GM10248 (cell line): ENCODE results near the gene PGRMC2.

Source experiments
- CTCF ChIA-PET: fragments of 300-600 bp; sonication (Branson Sonifier 250); formaldehyde crosslinking; extraction: SDS; loops from one replicate; lab custom pipeline; 2021; ENCODE audit warnings: antibody characterized with exemption; lab: Yijun Ruan, JAX
- POLR2A ChIA-PET: fragments of 350-650 bp; sonication (Branson Sonifier 250); formaldehyde crosslinking; extraction: SDS; loops from one replicate; lab custom pipeline; 2020; ENCODE audit warnings: antibody characterized with exemption; lab: Yijun Ruan, JAX
- DNase-seq: peaks from one replicate; pipeline ENCODE4 v3.0.0; 2012; ENCODE audit errors: extremely low spot score
- TF ChIP-seq, protein P1 (sequence below): IDR thresholded peaks from 2 replicates; pipeline ENCODE4 v1.5.1; 2012; ENCODE audit warnings: mild to moderate bottlenecking, low read depth; ENCODE audit errors: extremely low read depth, missing control alignments, control extremely low read depth

The PGRMC2 gene

DNA sequence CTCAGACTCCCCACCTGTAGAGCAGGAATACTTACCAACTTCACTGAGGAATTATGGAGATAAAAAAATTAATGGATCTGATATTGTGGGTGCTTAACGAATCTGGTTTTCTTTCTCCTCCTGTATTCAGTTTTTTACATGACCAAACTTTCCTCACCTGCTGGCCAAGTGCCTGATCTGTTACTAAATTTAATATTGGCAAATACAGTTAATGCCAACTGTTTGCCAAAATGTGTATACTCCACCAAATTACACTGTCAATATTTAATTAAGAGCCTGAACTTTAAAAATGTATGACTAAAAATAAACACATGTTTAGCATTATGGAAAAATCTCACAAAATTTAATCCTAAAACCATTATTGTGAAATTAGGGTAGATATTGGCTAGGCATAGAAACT, 3.3 kb downstream of the PGRMC2 start:
- CTCF ChIA-PET = no interaction called here
- TF ChIP-seq, protein P1, sequence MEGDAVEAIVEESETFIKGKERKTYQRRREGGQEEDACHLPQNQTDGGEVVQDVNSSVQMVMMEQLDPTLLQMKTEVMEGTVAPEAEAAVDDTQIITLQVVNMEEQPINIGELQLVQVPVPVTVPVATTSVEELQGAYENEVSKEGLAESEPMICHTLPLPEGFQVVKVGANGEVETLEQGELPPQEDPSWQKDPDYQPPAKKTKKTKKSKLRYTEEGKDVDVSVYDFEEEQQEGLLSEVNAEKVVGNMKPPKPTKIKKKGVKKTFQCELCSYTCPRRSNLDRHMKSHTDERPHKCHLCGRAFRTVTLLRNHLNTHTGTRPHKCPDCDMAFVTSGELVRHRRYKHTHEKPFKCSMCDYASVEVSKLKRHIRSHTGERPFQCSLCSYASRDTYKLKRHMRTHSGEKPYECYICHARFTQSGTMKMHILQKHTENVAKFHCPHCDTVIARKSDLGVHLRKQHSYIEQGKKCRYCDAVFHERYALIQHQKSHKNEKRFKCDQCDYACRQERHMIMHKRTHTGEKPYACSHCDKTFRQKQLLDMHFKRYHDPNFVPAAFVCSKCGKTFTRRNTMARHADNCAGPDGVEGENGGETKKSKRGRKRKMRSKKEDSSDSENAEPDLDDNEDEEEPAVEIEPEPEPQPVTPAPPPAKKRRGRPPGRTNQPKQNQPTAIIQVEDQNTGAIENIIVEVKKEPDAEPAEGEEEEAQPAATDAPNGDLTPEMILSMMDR = no peak
- POLR2A ChIA-PET = no interaction called here
- no peak for DNase-seq

DNA sequence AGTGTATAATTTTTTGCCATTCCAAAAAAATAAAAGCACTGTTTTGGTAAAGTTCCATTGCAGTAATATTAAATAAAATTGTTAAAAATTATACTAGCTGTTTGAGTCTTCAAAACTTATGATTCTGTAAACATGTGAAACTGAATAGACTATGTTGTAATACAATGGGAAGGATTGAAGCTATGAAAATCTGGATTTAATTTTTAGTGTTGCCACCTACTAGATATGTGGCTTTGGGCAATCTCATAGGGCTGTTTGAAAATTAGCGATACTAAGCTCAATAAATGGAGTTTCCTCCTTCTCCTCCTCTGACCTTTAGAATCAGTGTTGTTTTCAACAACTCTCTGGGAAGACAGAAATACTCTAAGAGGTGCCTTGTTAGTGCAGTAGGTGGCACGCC, 4.5 kb downstream of the PGRMC2 start:
- no peak for DNase-seq
- ChIA-PET POLR2A (no interaction called here), CTCF (interaction anchor here (0.6 to 0.7 kb wide), 2 partner anchors 9 to 10 kb away, joined by 3 read pairs; no protein-coding TSS in a partner anchor)
- TF ChIP-seq, protein P1 = no peak

DNA sequence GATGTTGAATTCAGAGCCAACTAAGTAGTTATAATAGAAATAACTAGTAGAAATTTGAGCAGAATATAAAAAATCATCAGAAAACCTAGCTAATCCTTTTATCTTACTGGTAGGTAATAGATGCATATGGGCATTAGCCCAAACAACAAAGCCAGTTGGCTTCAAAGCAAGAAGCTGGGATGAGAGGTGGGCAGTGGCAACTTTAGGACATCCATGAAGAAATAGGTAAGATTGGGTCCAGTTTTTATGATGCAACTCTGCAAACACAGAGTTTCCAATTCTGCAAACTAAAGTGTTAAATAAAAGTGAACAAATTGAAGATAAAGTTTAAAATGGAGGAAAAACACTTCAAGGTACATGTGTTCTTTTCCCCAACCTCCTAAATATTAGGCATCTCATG, 5.1 kb downstream of the PGRMC2 start:
- ChIA-PET CTCF (interaction anchor here (0.6 to 0.9 kb wide), 3 partner anchors 9 to 26 kb away, joined by 3 read pairs; no protein-coding TSS in a partner anchor), POLR2A (no interaction called here)

DNA sequence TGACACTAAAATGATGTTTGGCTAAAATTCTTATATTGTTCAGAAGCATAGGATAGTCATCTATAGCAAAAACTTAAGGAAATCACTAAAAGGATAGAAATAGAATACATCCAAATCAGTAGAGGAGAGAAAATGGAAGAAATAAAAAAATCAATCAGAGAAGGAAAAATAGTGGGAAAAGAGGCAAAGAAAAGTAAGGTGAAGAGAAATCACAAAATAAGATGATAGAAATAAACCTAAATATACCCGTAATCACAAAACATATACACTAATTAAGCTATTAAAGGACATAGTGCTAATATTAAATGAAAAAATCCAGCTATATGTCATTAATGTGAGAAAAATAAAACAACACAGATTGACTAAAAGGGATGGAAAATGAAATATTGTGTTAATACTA, 6.3 kb downstream of the PGRMC2 start:
- POLR2A ChIA-PET = no interaction called here
- DNase-seq = no peak
- CTCF ChIA-PET = interaction anchor here (0.9 to 1.0 kb wide), 2 partner anchors 11 to 27 kb away, joined by 3 read pairs; no protein-coding TSS in a partner anchor
- TF ChIP-seq, protein P1 = no peak

More for the DNA sequence above, 5.1 kb downstream of the PGRMC2 start:
- TF ChIP-seq, protein P1 = no peak
- no peak for DNase-seq

DNA sequence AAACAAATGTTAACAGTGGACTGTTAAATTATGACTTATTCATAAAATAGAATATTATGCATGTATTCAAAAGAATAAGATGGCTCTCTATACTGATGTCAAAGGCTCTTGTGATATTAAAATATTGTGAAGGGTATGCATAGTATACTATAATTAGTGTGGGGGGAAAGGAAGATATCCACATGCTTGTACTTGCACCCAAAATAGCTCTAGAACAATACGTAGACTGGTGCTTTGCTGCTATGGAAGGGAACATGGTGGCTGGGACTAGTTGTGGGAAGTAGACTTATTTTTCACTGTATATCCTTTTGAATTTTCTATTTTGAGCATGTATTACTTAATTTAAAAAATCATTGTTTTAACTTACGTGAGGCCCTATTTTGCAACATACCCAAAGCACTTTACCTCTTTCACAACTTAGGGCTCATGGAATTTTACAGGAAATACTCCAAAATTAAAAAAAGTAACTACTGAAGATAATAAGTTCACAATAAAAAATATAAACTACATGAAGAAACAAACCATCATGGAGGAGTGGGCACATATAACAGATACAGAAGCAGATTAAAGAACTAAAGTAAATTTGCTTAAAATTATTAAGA, 7.9 kb downstream of the PGRMC2 start:
- TF ChIP-seq, protein P1 = no peak
- CTCF ChIA-PET = no interaction called here
- POLR2A ChIA-PET = no interaction called here
- no peak for DNase-seq

DNA sequence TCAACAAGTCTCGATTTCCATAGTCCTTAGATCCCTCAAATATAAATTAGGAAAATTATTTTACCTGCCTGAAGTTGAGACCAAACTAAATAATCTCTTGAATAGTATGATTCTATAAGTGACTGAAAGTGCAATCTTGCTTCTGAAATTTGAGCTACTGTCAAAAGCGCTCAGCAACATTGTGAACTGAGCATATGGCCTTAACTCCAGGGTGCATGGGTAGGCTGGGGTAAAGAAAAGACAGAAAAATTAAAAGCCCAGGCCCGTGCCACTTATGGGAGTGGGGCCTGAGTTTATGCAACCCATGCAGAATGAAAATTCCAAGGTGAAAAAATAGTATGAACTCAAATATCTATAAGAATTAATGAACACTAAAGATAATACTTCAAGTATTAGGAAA, 9.8 kb downstream of the PGRMC2 start:
- DNase-seq = no peak
- ChIA-PET CTCF (no interaction called here), POLR2A (no interaction called here)
- TF ChIP-seq, protein P1 = no peak
